Measurements from ENCODE around the gene UBASH3B.

UBASH3B gene

DNA sequence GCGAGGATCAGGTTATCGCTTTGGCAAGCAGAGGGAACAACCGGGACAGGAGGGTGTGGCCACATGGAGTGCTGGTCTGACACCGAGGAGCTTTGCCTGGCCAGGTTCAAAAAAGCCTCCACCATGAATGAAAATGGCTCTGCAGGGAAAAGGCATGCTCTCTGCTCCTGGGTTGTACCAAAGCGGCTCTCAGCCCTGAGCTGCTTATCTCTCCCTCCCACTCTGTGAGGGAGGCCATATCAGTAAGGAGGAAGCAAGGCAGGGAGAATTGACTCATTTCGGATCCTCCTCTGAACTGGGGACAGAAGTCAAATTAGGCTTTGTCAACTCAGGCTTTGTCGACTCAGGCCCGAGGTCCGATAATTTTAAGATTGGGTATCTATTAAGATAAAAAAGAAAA, 99.9 kb downstream of the UBASH3B start:
- no peak for DNase-seq (ENCODE audit: low spot score)

DNA sequence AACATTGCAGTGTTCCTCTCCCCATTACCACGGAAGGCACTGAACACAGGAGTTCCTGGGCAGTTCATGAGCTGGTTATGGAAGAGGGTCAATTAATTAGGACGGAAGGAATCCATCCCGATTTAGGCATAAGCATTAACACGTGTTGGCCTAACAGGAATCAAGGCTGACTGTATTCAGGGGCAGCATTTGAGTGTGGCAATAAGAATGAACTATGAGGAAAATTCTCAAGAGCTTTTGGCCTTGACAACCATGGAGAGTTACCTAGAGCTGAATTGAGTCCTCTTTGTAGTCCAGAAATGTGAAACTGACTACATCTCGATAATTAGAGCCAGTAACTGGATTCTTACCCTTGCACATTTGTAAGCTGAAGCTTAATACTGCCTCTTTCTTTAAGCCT, 100.4 kb downstream of the UBASH3B start:
- no peak for DNase-seq (ENCODE audit: low spot score)

DNA sequence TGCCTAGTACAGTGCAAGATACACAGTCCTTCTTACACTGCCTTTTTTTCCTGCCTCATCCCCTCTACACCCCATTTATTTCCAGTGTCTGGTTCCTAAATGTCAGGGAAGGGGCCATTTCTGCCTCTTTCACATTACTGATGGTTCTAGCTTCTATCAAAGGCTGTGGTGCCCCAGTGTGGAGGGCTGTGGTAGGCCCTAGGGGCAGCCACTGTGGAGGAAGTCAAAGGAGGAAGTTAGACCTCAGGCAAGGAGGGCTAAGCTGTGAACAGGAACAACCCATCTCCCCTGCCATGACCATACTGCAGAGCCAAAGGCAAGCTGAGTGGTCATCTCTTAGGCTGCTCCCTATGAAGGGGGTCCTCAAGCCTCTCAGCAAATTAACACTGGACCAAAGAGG, 100.9 kb downstream of the UBASH3B start:
- no peak for DNase-seq (ENCODE audit: low spot score)

DNA sequence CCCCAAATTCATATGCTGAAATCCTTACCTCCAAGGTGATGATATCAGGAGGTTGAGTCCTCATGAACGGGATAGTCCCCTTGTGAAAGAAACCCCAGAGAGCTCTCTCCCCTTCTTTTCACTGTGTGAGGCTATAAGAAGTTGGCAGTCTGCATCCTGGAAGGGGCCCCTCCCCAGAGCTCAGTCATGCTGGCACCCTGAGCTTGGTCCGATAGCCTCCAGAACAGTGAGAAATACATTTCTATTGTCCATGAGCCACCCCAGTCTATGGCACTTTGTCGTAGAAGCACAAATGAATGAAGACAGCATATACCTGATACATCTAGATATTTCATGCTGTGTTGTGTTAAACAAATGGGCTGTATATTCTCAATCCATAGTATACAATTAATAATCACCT, 101.7 kb downstream of the UBASH3B start:
- DNase-seq (ENCODE audit: low spot score): no peak

DNA sequence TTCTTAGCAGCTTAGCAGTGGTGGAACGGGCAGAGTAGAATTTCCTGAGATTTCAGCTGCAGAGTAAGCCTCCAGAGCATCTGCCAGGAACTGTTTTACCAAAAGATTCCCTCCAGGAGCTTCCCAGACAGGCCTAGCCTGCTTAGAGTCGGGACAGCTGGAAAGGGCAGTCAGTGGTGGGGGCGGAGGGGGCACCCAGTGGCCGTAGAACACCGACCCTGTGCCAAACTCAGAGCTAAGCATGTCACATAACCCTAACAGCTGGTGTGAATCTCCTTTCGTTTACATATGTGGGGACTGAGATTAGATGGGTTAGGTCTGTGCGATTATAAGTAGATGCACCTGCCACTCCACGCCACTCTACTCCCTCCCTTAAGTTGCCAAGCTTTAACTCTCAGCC, 102.8 kb downstream of the UBASH3B start:
- DNase-seq (ENCODE audit: low spot score): no peak

DNA sequence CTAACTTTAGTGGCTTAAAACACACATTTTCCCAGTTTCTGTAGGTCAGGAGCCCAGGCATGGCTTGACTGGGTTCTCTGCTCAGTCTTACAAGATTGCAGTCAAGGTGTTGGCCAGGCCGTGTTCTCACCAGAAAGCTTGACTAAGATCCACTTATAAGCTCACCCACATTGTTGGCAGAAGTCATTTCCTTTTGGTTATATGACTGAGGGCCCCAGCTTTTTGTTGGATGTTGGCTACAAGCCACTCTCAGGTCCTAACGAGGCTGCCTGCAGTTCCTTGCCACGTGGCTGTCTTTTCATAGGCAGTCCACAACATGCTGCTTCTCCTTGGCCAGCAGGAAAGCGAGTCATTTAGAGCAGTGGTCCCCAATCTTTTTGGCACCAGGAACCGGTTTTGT, 103.5 kb downstream of the UBASH3B start:
- no peak for DNase-seq (ENCODE audit: low spot score)

DNA sequence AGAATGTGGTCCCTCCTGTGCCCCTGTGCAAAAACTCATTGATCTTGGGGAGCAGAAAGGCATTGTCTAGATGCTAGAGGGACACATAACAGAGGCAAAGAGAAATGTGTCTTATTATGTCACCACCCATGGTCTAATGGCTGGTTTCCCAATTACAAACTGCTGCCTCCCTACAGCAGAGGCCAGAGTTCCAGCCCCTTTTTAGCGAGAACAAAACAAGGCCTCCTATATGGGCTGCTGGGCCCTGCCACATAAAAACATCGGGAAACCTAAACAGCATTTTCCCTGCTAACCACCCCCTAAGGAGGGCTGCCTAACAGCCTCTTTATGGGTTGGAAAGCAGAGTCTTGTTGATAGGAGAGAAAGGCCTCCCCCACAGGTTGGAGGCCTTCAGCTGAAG, 107.6 kb downstream of the UBASH3B start:
- DNase-seq (ENCODE audit: low spot score): no peak

DNA sequence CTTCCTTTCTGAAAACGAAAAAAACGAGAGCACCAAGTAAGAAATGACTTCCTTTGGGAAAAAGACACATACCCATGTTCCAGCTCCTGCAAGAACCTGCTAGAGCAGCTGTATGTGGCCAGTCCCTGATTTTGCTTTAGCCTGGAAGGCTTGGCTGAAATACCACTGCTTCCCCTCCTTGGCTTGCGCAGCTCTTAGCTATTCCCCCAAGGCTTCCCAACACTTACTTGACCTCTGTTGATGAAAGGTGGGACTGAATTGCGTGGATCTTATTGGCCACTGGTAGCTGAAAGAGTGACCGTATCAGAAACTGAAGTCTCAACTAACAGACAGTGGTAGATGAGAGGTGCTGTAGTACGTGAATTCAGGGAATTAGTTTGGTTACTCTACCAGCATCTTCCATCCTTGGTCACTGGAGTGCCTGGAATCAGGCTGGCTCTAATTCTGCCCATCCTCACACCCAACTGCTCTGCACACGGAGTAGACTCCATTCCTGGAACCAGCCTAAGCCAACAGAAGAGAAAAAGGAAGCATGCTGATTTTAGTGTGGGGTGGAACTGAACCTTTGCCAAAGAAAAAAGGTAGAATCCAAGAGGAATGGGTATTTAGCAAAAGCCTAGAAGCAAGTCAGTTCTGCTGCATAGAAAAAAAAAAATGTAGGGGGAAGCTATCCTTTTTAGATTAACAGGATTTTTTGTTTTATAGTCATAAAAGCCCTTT, 109.0 kb downstream of the UBASH3B start:
- no peak for DNase-seq (ENCODE audit: low spot score)

DNA sequence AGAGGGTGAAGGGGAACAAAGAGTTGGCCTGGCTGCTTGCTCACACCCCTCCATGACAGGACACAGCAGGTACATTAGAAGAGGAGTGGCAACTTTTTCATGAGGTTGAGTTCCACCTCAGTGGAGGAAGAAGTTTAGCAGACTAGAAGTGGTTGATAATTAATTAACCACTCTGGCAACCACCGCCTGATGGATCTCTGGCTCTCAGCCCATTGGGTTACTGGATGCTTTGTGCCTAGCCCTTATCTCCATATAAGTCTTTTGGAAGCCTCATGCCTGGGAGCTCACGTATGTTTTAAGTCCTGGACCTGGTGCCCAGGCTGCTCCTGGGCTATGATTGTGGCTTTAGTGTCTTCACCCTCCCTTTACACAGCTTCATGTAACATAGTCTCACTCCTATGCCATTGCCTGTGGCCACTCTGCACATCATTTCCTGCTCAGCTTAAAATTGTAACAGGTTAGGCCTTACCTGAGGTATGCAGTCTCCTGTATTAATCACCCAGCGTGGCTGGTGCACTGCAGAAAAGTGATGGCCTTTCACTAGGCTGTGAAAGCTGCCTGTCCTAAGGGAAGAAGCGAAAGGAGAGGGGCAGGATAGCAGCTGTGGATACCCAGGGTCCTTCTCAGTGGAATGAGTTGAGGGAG, 110.1 kb downstream of the UBASH3B start:
- no peak for DNase-seq (ENCODE audit: low spot score)

DNA sequence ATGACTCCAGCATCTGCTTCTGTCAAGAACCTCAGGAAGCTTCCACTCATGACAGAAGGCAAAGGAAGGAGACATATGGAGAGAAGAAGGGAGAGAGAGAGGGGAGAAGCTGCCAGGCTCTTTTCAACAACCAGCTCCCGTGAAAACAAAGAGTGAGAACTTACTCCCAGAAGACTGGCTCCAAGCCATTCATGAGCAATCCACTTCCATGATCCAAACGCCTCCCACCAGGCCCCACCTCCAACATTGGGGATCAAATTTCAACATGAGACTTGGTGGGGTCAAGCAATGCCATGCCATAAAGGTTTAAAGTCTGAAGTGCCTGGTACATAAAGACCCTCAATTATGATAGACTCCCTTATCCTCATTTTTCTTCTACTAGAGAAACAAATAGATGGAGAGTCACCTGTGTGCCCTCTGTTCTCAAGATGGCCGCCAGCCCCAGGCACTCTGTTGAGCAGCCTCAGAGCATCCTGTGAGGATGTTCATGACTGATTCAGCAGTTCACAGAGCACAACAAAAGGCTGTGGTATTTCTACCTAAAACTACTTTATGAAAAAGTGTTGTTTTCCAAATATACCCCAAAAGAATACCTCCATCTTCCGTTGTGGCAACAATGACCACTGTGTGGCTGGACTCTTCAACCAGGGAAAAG, 113.7 kb downstream of the UBASH3B start:
- DNase-seq (ENCODE audit: low spot score): no peak

DNA sequence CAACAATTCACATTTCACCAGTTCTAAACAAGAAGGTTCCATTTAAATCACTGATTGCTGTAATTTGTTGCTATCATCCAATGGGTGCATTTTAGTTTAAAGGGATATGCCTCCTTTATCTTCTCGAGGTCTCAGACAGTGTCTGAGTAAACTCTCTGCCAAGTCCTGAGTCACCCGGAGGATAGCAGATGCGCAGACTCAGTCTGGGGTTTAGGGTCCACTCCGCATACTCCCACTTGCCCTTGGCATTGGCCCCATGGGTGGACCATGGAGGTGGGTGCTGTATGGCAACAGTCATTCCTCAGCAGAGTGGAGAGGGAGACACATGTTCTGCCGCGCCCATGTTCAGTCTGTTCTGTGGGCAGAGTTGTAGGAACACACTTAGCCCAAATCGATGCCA, 117.4 kb downstream of the UBASH3B start:
- DNase-seq (ENCODE audit: low spot score): no peak

DNA sequence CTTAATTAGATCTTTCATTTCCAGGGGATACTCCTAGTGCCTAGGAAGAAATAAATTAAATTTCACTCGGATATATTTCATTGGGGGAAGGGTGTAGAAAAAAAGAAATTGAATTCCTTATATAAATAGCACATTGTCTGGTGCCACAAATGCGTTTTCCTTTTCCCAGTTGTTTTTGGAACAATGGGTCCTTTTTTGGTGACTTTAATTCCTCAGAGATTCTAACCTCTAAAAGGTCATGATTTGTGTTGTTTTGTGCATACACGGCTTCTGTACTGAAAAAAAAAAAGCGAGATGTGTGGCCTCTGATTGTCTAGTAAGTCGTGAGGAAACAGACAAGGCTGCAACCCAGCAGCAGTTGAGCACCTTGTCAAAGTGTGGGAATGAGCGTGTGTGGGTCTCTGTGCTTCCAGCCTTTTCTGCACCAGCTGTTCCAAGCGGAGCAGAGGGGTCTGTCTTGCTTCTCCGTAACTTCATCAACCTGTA, 118.3 kb downstream of the UBASH3B start:
- DNase-seq (ENCODE audit: low spot score): no peak

DNA sequence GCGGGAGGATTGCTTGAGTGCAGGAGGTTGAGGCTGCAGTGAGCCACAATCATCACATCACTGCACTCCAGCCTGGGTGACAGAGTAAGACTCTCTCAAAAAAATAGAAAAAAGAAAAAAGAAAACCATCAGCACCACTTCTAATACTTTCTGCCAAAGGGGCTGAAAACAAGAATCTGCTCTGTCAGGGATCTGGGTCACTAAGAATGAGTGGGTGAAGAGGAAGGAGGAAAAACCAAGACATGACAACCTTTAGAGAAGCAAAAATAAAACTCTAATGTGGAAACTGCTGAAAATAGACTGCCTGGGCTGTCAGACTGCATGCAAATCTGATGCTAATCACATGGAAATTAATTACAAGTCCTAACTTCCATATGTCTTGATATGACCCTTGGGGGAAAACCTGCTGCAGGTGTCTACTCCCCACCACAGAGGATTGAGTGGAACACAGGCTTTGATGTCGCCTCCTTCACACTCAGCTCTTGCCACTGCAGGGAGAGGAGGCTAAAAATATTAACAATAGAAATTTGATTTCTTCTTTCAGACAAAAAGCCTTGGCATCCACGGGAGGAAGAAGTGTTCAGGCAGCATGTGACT, 120.3 kb downstream of the UBASH3B start:
- DNase-seq (ENCODE audit: low spot score): no peak

DNA sequence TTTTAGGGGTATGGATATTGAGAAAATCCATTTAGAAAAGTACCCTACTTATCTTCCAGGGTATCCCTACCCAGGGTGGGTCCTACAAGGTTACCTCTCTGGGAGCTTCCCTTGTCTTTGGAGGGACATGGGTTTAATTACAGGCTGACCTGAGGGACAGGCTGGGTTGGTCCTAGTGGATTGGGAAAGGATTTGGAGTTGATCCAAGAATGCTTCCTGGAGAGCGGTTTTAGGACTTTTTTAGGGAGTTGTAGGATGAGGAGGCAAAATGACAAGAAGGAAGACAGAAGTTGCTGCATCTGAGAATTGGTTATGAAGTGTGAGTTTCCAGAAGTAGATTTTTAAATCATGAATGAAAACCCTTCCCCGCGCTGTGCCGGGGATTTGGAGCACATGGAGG, 121.0 kb downstream of the UBASH3B start:
- DNase-seq (ENCODE audit: low spot score): no peak

DNA sequence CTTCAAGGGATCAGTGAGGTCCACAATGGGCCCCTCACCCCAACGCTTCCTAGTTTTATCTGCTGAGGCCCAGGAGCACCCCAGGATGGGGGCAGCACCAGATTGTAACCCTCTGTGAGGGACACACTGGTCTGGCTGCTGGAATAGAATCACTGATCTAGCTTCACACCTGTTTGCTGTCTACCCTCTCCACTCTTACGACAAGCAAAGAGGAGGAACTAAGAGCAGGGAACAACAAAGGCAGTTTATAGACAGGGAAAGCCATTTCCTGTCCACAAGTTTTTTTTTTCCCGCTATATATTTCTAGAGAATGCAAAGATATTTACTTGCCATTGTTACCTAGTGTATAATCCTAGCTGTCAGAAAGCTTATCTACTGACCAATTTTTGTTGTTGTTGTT, 121.8 kb downstream of the UBASH3B start:
- no peak for DNase-seq (ENCODE audit: low spot score)

DNA sequence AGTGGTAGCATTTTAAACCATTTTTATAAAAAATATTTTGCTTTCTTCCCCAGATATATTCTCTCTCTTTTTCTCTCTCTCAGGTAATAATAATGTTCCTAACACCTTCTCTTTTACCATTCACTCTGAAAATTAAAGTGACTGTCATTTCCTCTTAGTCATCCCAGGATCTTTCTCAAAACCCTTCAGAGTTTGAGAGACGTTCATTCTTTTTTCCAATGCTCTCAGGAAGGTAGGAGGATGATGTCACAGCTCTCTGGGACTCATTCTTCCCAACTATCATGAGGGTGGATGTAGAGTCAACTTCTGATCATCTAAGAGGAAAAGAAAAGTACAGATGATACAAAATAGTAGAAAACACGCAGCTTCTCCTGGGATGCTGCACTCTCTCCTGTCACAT, 122.6 kb downstream of the UBASH3B start:
- DNase-seq (ENCODE audit: low spot score): peak; percentile 29

DNA sequence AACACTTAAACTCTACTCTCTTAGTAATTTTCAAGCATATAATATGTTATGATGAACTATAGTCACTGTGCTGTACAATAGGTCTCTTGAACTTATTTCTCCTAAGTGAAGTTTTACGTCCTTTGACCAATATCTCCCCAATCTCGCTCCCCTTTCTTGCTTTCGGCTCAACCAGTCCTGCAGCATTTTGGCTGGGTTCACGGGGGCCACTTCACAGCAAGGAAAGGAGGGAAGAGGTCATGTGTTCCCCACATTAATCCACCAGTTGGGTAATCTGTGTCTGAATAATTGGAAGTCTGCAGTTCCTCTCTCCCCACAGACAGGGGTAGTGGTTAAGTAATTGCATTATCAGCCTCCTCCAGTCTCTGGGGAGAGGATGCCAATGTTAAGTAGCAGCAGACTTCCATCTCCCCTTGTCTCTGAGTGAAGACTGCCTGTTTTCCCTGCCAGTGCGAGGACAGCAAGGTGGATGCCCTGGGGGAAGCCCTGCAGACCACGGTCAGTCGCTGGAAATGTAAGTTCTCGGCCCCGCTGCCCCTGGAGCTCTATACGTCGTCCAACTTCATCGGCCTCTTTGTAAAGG, 123.6 kb downstream of the UBASH3B start:
- no peak for DNase-seq (ENCODE audit: low spot score)

DNA sequence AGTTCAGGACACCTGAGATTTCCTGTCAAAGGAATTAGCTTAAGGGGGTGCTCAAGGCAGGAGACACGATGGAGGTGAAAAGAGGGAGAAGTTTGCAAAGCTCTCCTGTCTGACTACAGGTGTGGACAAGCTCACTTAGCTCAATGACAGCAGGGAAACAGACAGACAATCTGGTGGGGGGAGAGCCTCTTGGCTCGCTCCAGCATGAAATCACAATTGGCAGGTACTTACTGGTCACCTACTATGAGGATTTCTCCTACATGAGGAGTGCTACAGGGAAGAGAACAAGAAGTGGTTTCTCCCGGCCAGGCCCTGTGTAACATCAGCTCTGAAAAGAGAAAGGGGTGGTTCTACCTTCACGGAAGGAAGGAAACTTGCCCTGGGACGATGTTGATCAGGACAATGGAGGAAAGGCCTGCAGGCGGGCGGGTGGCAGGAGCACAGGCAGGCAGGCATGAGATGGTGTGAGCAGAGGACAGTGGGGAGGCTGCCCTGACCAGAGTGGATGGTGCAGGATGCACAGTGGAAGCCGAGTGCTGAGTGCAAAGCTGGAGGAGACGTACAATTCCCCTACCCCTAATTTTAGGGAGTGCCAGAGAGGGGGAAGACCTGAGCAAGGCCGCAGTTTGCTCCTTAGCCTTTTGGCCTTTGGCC, 124.9 kb downstream of the UBASH3B start:
- no peak for DNase-seq (ENCODE audit: low spot score)

DNA sequence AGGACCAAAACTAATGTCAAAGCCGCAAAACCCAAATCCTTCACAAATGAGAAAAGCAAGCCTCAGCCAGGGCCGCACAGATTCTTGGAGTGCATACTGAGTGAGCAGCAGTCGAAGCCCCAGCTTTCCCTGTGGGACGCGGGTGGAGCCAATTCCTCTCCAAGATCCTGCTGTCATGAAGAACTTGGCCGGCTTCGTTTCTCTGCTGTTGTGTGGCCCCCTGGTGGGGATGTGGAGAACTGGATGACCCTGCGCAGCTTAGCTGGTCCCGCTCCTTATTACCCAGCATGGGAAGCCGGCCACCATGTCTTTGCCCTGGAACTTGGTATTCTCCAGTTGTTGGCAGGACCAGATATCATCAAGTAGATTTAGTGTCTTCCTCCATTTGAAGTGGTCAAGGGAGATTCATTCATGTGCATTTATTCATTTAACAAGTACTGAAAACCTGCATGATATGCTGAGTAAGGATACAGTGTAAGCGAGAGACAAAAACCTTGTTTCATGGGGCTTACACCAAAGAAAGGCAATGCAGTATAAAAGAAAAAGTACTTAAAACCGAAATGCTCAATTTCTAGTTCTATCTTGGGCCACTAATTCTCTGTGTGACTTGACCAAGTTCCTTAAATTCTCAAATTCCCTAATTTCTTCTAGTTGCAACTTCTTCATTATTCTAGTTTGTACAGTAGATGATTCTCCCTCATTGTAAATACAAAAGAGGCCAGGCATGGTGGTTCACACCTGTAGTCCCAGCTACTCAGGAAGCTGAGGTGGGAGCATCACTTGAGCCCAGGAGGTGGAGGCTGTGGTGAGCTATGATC, 126.1 kb downstream of the UBASH3B start:
- peak; percentile 79 for DNase-seq (ENCODE audit: low spot score)

DNA sequence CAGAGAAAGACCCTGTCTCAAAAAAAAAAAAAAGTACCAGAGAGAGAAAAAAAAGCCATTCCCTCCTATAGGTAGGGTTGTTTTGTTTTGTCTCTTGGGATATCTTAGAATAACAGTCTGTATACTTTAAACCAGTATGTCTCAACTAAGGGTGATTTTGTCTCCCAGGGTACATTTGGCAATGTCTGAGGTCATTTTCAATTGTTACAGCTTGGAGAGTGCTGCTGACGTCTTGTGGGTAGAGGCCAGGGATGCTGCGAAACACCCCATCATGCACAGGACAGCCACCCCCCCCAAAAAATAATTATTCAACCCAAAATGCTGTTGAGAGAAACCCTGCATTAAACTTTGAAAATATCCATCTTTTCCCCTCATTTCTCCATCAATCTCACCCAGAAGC, 126.7 kb downstream of the UBASH3B start:
- no peak for DNase-seq (ENCODE audit: low spot score)

DNA sequence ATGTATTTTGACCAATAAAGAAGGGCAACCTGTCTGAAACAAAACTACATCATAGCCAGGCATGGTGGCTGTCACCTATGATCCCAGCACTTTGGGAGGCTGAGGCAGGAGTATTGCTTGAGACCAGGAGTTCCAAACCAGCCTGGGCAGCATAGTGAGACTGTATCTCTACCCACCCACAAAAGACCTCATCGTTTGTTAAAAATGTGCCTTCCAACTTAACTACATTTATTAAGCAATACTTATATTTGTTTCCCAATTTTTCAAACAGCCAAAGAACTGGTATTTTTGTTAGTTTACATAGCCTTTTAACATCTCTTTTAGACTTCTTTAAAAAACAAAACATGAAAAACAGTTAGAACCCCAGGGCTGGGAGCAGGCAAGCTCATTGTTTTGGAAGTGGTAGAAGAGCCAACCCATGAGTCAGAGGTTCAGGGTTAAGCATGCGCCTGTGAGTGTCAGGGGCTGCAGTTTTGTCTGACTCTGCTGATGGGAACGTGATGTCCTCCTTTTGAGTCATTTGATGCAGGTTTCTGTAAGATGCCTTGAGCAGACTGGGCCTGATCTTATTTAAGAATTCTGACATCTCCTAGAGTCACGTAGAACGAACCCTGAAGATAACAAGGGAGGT, 128.9 kb downstream of the UBASH3B start:
- DNase-seq (ENCODE audit: low spot score): peak; percentile 43
